ENCODE measurements around the gene CDKL2.

Gene CDKL2

GRCh38 chr4:75643651-75644050 is 13.3 kb upstream of the CDKL2 start:
- Histone ChIP-seq H3K36me3 (ENCODE audit: control insufficient read depth, insufficient read depth, low read length) (peaks cover 23% of the 10 kb centered on the region; the same call in 1 of the 2 replicates), H3K27me3 (ENCODE audit: control insufficient read depth, insufficient read depth, low read length) (no peaks in the 10 kb centered on the region), H3K9me3 (ENCODE audit: control insufficient read depth, insufficient read depth, low read length) (no peaks in the 10 kb centered on the region), H3K27ac (ENCODE audit: low read length) (no peak overlapping the region), H3K4me3 (ENCODE audit: low read length) (no peak overlapping the region), H3K4me1 (ENCODE audit: control insufficient read depth, insufficient read depth, low read length) (no peaks in the 10 kb centered on the region)
- DNase-seq (ENCODE audit: low read depth, low spot score), result no peak
- WGBS (ENCODE audit: insufficient coverage, insufficient read length), result no CpG with 5 or more reads among the region's 3 CpGs

- H3K9me3 ChIP-seq (ENCODE audit: control insufficient read depth, insufficient read depth, low read length), result no peaks in the 10 kb centered on the region
- H3K4me1 ChIP-seq (ENCODE audit: control insufficient read depth, insufficient read depth, low read length), result no peaks in the 10 kb centered on the region
- H3K4me3 ChIP-seq (ENCODE audit: low read length), result no peak overlapping the region
- no CpG with 5 or more reads among the region's 7 CpGs for WGBS (ENCODE audit: insufficient coverage, insufficient read length)
- H3K27ac ChIP-seq (ENCODE audit: low read length), result no peak overlapping the region
- no peak for DNase-seq (ENCODE audit: low read depth, low spot score)
- peaks cover 7% of the 10 kb centered on the region; the same call in 1 of the 2 replicates for H3K36me3 ChIP-seq (ENCODE audit: control insufficient read depth, insufficient read depth, low read length)
- no peaks in the 10 kb centered on the region for H3K27me3 ChIP-seq (ENCODE audit: control insufficient read depth, insufficient read depth, low read length)
Measured at GRCh38 chr4:75639124-75639695, 8.9 kb upstream of the CDKL2 start.

- H3K27ac ChIP-seq (ENCODE audit: low read length), result no peak overlapping the region
- no peak for DNase-seq (ENCODE audit: low read depth, low spot score)
- WGBS (ENCODE audit: insufficient coverage, insufficient read length), result no CpG with 5 or more reads among the region's 1 CpG
- no peaks in the 10 kb centered on the region for H3K27me3 ChIP-seq (ENCODE audit: control insufficient read depth, insufficient read depth, low read length)
- no peaks in the 10 kb centered on the region for H3K9me3 ChIP-seq (ENCODE audit: control insufficient read depth, insufficient read depth, low read length)
- H3K4me1 ChIP-seq (ENCODE audit: control insufficient read depth, insufficient read depth, low read length), result no peaks in the 10 kb centered on the region
- no peak overlapping the region for H3K4me3 ChIP-seq (ENCODE audit: low read length)
- no peaks in the 10 kb centered on the region for H3K36me3 ChIP-seq (ENCODE audit: control insufficient read depth, insufficient read depth, low read length)
Measured at GRCh38 chr4:75637827-75638226, 7.5 kb upstream of the CDKL2 start.

- no peaks in the 10 kb centered on the region for H3K36me3 ChIP-seq (ENCODE audit: control insufficient read depth, insufficient read depth, low read length)
- no peak for DNase-seq (ENCODE audit: low read depth, low spot score)
- H3K27ac ChIP-seq (ENCODE audit: low read length), result no peak overlapping the region
- H3K9me3 ChIP-seq (ENCODE audit: control insufficient read depth, insufficient read depth, low read length), result no peaks in the 10 kb centered on the region
- WGBS (ENCODE audit: insufficient coverage, insufficient read length), result no CpG with 5 or more reads among the region's 1 CpG
- H3K4me1 ChIP-seq (ENCODE audit: control insufficient read depth, insufficient read depth, low read length), result no peaks in the 10 kb centered on the region
- H3K27me3 ChIP-seq (ENCODE audit: control insufficient read depth, insufficient read depth, low read length), result no peaks in the 10 kb centered on the region
- no peak overlapping the region for H3K4me3 ChIP-seq (ENCODE audit: low read length)
Measured at GRCh38 chr4:75637176-75637575, 6.8 kb upstream of the CDKL2 start.

- no peaks in the 10 kb centered on the region for H3K9me3 ChIP-seq (ENCODE audit: control insufficient read depth, insufficient read depth, low read length)
- peaks cover 3% of the 10 kb centered on the region; the same call in 1 of the 2 replicates for H3K4me1 ChIP-seq (ENCODE audit: control insufficient read depth, insufficient read depth, low read length)
- no peak overlapping the region for H3K27ac ChIP-seq (ENCODE audit: low read length)
- WGBS (ENCODE audit: insufficient coverage, insufficient read length), result no CpG with 5 or more reads among the region's 2 CpGs
- H3K4me3 ChIP-seq (ENCODE audit: low read length), result no peak overlapping the region
- no peaks in the 10 kb centered on the region for H3K36me3 ChIP-seq (ENCODE audit: control insufficient read depth, insufficient read depth, low read length)
- H3K27me3 ChIP-seq (ENCODE audit: control insufficient read depth, insufficient read depth, low read length), result no peaks in the 10 kb centered on the region
- no peak for DNase-seq (ENCODE audit: low read depth, low spot score)
Measured at GRCh38 chr4:75634951-75635350, 4.6 kb upstream of the CDKL2 start.

GRCh38 chr4:75634281-75634680 is 4.0 kb upstream of the CDKL2 start:
- no peak for DNase-seq (ENCODE audit: low read depth, low spot score)
- no peaks in the 10 kb centered on the region for H3K36me3 ChIP-seq (ENCODE audit: control insufficient read depth, insufficient read depth, low read length)
- no peak overlapping the region for H3K4me3 ChIP-seq (ENCODE audit: low read length)
- no peak overlapping the region for H3K27ac ChIP-seq (ENCODE audit: low read length)
- peaks cover 3% of the 10 kb centered on the region; the same call in 1 of the 2 replicates for H3K4me1 ChIP-seq (ENCODE audit: control insufficient read depth, insufficient read depth, low read length)
- H3K27me3 ChIP-seq (ENCODE audit: control insufficient read depth, insufficient read depth, low read length), result no peaks in the 10 kb centered on the region
- WGBS (ENCODE audit: insufficient coverage, insufficient read length), result no CpG with 5 or more reads among the region's 3 CpGs
- H3K9me3 ChIP-seq (ENCODE audit: control insufficient read depth, insufficient read depth, low read length), result no peaks in the 10 kb centered on the region

- H3K4me1 ChIP-seq (ENCODE audit: control insufficient read depth, insufficient read depth, low read length), result peaks cover 3% of the 10 kb centered on the region; the same call in 1 of the 2 replicates
- WGBS (ENCODE audit: insufficient coverage, insufficient read length), result no CpG with 5 or more reads among the region's 2 CpGs
- H3K36me3 ChIP-seq (ENCODE audit: control insufficient read depth, insufficient read depth, low read length), result no peaks in the 10 kb centered on the region
- H3K9me3 ChIP-seq (ENCODE audit: control insufficient read depth, insufficient read depth, low read length), result no peaks in the 10 kb centered on the region
- no peak overlapping the region for H3K4me3 ChIP-seq (ENCODE audit: low read length)
- no peaks in the 10 kb centered on the region for H3K27me3 ChIP-seq (ENCODE audit: control insufficient read depth, insufficient read depth, low read length)
- no peak overlapping the region for H3K27ac ChIP-seq (ENCODE audit: low read length)
- no peak for DNase-seq (ENCODE audit: low read depth, low spot score)
Measured at GRCh38 chr4:75633846-75634245, 3.5 kb upstream of the CDKL2 start.

GRCh38 chr4:75630937-75631329 is 605 bp upstream of the CDKL2 start:
- no peak overlapping the region for H3K27ac ChIP-seq (ENCODE audit: low read length)
- H3K27me3 ChIP-seq (ENCODE audit: control insufficient read depth, insufficient read depth, low read length), result no peaks in the 10 kb centered on the region
- no CpG with 5 or more reads among the region's 9 CpGs for WGBS (ENCODE audit: insufficient coverage, insufficient read length)
- no peaks in the 10 kb centered on the region for H3K36me3 ChIP-seq (ENCODE audit: control insufficient read depth, insufficient read depth, low read length)
- H3K4me1 ChIP-seq (ENCODE audit: control insufficient read depth, insufficient read depth, low read length), result peaks cover 3% of the 10 kb centered on the region; the same call in 1 of the 2 replicates
- H3K4me3 ChIP-seq (ENCODE audit: low read length), result peak overlapping the region; percentile 70; the same call in 1 of the 2 replicates
- DNase-seq (ENCODE audit: low read depth, low spot score), result no peak
- H3K9me3 ChIP-seq (ENCODE audit: control insufficient read depth, insufficient read depth, low read length), result no peaks in the 10 kb centered on the region

GRCh38 chr4:75629239-75629638 is 1.1 kb downstream of the CDKL2 start:
- no peak for DNase-seq (ENCODE audit: low read depth, low spot score)
- H3K27me3 ChIP-seq (ENCODE audit: control insufficient read depth, insufficient read depth, low read length), result no peaks in the 10 kb centered on the region
- H3K9me3 ChIP-seq (ENCODE audit: control insufficient read depth, insufficient read depth, low read length), result no peaks in the 10 kb centered on the region
- no peaks in the 10 kb centered on the region for H3K36me3 ChIP-seq (ENCODE audit: control insufficient read depth, insufficient read depth, low read length)
- WGBS (ENCODE audit: insufficient coverage, insufficient read length), result no CpG with 5 or more reads among the region's 2 CpGs
- H3K4me1 ChIP-seq (ENCODE audit: control insufficient read depth, insufficient read depth, low read length), result peaks cover 3% of the 10 kb centered on the region; the same call in 1 of the 2 replicates
- no peak overlapping the region for H3K4me3 ChIP-seq (ENCODE audit: low read length)
- H3K27ac ChIP-seq (ENCODE audit: low read length), result no peak overlapping the region

GRCh38 chr4:75623026-75623425 is 7.3 kb downstream of the CDKL2 start:
- Histone ChIP-seq H3K27me3 (ENCODE audit: control insufficient read depth, insufficient read depth, low read length) (no peaks in the 10 kb centered on the region), H3K9me3 (ENCODE audit: control insufficient read depth, insufficient read depth, low read length) (no peaks in the 10 kb centered on the region), H3K36me3 (ENCODE audit: control insufficient read depth, insufficient read depth, low read length) (no peaks in the 10 kb centered on the region), H3K4me3 (ENCODE audit: low read length) (no peak overlapping the region), H3K4me1 (ENCODE audit: control insufficient read depth, insufficient read depth, low read length) (no peaks in the 10 kb centered on the region), H3K27ac (ENCODE audit: low read length) (no peak overlapping the region)
- no CpG with 5 or more reads among the region's 5 CpGs for WGBS (ENCODE audit: insufficient coverage, insufficient read length)
- DNase-seq (ENCODE audit: low read depth, low spot score), result no peak

GRCh38 chr4:75621715-75622114 is 8.6 kb downstream of the CDKL2 start:
- no peak overlapping the region for H3K27ac ChIP-seq (ENCODE audit: low read length)
- H3K27me3 ChIP-seq (ENCODE audit: control insufficient read depth, insufficient read depth, low read length), result no peaks in the 10 kb centered on the region
- no peak for DNase-seq (ENCODE audit: low read depth, low spot score)
- no peaks in the 10 kb centered on the region for H3K9me3 ChIP-seq (ENCODE audit: control insufficient read depth, insufficient read depth, low read length)
- no peak overlapping the region for H3K4me3 ChIP-seq (ENCODE audit: low read length)
- no peaks in the 10 kb centered on the region for H3K36me3 ChIP-seq (ENCODE audit: control insufficient read depth, insufficient read depth, low read length)
- no peaks in the 10 kb centered on the region for H3K4me1 ChIP-seq (ENCODE audit: control insufficient read depth, insufficient read depth, low read length)

All from iPS DF 6.9 (cell line).